Thyroid gland (tissue), 4 donors: ENCODE measurements around the gene GRK6. TPM values are rescaled to one million over a fixed set of nuclear protein-coding genes. Genes with fewer than 3 reads are reported as not detected.
A peak's percentile ranks its signal among the peaks of the same experiment; 100 is the strongest.

Source experiments
- DNase-seq, 2 donors: peaks; one replicate each; pipeline ENCODE4 v3.0.0-alpha.2; 2019
- H3K27ac ChIP-seq, 3 donors: fragments of 200-600 bp; sonication (generic); 1 replicate in 2 of 3; 2 replicates in 1 of 3; pipeline ENCODE4 v1.5.1; 2016 to 2019; ENCODE audit warnings: mild to moderate bottlenecking in 1 of 3, moderate library complexity in 1 of 3
- H3K27me3 ChIP-seq: fragments of 200-600 bp; sonication (generic); one replicate; pipeline ENCODE4 v1.5.1; 2019
- H3K36me3 ChIP-seq, 2 donors: fragments of 200-600 bp; sonication (generic); one replicate each; pipeline ENCODE4 v1.5.1; 2016 to 2019
- H3K4me1 ChIP-seq, 2 donors: fragments of 200-600 bp; sonication (generic); one replicate each; pipeline ENCODE4 v1.5.1; 2017 to 2019
- H3K4me3 ChIP-seq, 3 donors: fragments of 200-600 bp; sonication (generic); replicated peaks in 1 of 3; 1 replicate in 2 of 3; 2 replicates in 1 of 3; pipeline ENCODE4 v1.5.1; 2016; ENCODE audit warnings: mild to moderate bottlenecking in 1 of 3
- H3K9me3 ChIP-seq: fragments of 200-600 bp; sonication (generic); one replicate; pipeline ENCODE4 v1.5.1; 2017
- CTCF ChIP-seq, 6 experiments: fragments of 200-600 bp in 3 of 6; fragments of 450-650 bp in 3 of 6; sonication (generic) in 3 of 6; IDR thresholded peaks; one replicate each; pipeline ENCODE4 v1.5.1; 2016 to 2019; ENCODE audit warnings: antibody characterized with exemption in 6 of 6, mild to moderate bottlenecking in 2 of 6, inconsistent platforms in 1 of 6, moderate library complexity in 1 of 6
- POLR2A ChIP-seq, 2 donors: fragments of 450-650 bp; IDR thresholded peaks; one replicate each; pipeline ENCODE4 v1.6.1; 2017; ENCODE audit warnings: antibody characterized with exemption in 2 of 2, mild to moderate bottlenecking in 2 of 2, moderate library complexity in 1 of 2
- WGBS, 2 donors: methylation state at CpG; one replicate each; pipeline ENCODE4 v1.1.5; 2017; 5-methylcytosine and 5-hydroxymethylcytosine counted together
- intact Hi-C: fragments of 100-400 bp; cut with DNase I; formaldehyde crosslinking; loops from one replicate; pipeline ENCODE4 v1.15.1; 2023
- total RNA-seq, 4 donors: library from RNA; depleted of rRNA; stranded (reverse); fragments of >200 nt; gene quantifications; one replicate each; pipeline ENCODE4 v1.2.3, GENCODE V29; 2016

The GRK6 gene
- total RNA-seq, 4 donors from 2014 or later, result 14.0 to 27.8 (median 18.8) TPM

DNA sequence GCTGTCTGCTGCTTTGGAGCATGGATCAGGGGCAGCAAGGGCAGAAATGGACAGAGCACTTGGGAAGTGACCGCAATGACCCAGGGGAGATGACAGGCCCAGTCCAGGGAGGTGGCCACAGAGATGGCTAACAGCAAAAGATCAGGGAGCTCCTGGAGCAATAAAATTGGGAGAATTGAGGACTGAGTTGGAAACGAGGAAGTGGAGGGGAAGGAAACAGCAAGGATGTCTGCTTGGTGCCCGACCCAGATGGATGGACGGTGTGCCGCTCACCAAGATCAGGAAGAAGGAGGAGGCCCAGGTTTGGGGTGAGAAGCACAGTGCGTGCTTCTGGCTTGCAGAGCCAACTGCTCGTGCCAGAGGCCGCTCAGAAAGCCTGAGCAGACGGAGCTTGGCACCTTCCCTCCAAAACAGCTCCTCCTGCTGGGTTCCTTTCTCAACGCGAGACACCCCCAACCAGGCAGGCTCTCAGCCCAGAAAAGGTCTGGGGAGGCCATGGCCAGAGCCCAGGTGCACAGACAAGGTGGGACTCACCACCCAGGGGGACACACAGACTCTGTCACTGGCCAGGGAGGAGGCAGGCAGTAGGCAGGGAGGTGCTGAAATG, 44.0 kb upstream of the GRK6 start:
- intact Hi-C loops, result no loop called here
- no peaks in the 10 kb centered on the region for H3K4me1 ChIP-seq
- H3K27ac ChIP-seq, result no peak overlapping the region
- H3K27me3 ChIP-seq, result no peaks in the 10 kb centered on the region
- no peaks in the 10 kb centered on the region for H3K9me3 ChIP-seq
- H3K36me3 ChIP-seq, result no peaks in the 10 kb centered on the region
- DNase-seq, result peak in 1 of 2 donors; percentile 14
- 38 to 55% methylated on average over 11 of the region's 11 CpGs for WGBS, 2 donors
- no peak overlapping the region for H3K4me3 ChIP-seq
- no peak for TF ChIP-seq POLR2A (IDR thresholded peaks at IDR 0.05)
- TF ChIP-seq CTCF (IDR thresholded peaks at IDR 0.05), result peak in 1 of 6 experiments; percentile 11

DNA sequence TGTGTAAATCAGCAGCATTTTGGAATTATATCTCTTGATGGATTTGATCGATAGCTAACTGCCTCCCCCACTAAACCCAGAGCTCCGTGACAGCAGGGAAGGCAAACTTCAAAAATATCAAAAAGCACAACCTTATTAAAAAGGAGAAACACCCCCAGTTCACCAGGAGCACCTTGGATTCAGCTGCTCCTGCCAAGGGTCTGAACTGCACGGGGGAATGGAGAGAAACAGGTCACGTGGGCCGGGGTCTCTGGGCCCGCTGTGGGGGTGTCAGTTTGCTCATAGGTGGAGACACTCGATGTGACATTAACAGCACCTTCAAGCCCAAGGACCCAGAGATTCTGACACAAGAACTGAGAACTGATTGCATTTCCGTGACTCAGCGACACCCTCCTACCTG, 43.3 kb upstream of the GRK6 start:
- no peaks in the 10 kb centered on the region for H3K9me3 ChIP-seq
- H3K4me1 ChIP-seq, result peaks cover 0 to under 1% of the 10 kb centered on the region in 2 donors
- intact Hi-C loops, result no loop called here
- WGBS, 2 donors, result 89 to 91% methylated on average over 9 of the region's 9 CpGs
- no peak overlapping the region for H3K4me3 ChIP-seq
- DNase-seq, result no peak
- no peak overlapping the region for H3K27ac ChIP-seq
- H3K36me3 ChIP-seq, result no peaks in the 10 kb centered on the region
- TF ChIP-seq POLR2A (IDR thresholded peaks at IDR 0.05), result no peak
- TF ChIP-seq CTCF (IDR thresholded peaks at IDR 0.05), result no peak
- no peaks in the 10 kb centered on the region for H3K27me3 ChIP-seq

DNA sequence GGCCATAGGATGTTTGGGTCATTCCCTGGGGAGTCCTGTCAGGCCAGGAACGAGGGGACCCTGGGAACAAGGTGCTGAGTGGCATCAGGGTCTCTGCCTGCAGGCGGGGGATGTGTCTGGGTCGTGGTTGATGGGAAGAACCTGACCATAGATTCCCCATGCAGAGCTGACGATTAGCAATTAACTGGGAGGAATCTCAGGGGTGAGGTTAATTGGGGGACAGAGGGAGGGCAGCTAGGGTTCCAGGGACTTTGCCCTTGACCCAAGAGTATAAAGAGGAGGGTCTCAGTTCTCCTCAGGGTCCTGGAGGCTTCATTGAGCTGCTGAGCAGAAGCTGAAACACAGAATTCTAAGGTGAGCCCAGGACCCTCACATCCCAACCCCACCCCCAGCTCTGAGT, 42.3 kb upstream of the GRK6 start, which contains the start of gene SLC34A1:
Gene SLC34A1 (plus strand): TSS at position 301 of the 400 bp plus-strand sequence. CDS start 1,308 bp downstream, outside the sequence.
- intact Hi-C loops, result no loop called here
- no peaks in the 10 kb centered on the region for H3K36me3 ChIP-seq
- H3K27me3 ChIP-seq, result no peaks in the 10 kb centered on the region
- no peak within 1 kb of the TSS for H3K27ac ChIP-seq
- no peak for DNase-seq
- TF ChIP-seq CTCF (IDR thresholded peaks at IDR 0.05), result no peak
- TF ChIP-seq POLR2A (IDR thresholded peaks at IDR 0.05), result no peak
- H3K4me1 ChIP-seq, result peaks cover 3 to 10% of the 10 kb centered on the region in 2 donors
- H3K9me3 ChIP-seq, result no peaks in the 10 kb centered on the region
- no peak within 1 kb of the TSS for H3K4me3 ChIP-seq
- 58 to 76% methylated on average over 4 of the region's 4 CpGs for WGBS, 2 donors

DNA sequence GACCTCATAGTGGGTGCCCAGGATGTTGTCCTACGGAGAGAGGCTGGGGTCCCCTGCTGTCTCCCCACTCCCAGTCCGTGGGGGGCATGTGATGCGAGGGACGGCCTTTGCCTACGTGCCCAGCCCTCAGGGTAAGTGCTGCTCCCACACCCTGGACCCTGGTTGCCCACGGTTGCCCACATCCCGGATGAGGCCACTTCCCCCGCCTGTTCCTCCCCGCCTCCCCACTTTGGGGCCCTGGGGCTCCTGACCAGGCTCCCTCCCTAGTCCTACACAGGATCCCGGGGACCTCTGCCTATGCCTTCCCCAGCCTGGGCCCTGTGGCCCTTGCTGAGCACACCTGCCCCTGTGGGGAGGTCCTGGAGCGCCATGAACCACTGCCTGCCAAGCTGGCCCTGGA, 40.8 kb upstream of the GRK6 start:
- no peaks in the 10 kb centered on the region for H3K27me3 ChIP-seq
- 76 to 85% methylated on average over 5 to 11 of the region's 11 CpGs for WGBS, 2 donors
- intact Hi-C loops, result no loop called here
- H3K27ac ChIP-seq, result no peak overlapping the region
- peaks cover 3 to 20% of the 10 kb centered on the region in 2 donors for H3K4me1 ChIP-seq
- TF ChIP-seq CTCF (IDR thresholded peaks at IDR 0.05) (no peak), POLR2A (IDR thresholded peaks at IDR 0.05) (no peak)
- DNase-seq, result no peak
- H3K4me3 ChIP-seq, result no peak overlapping the region
- no peaks in the 10 kb centered on the region for H3K36me3 ChIP-seq
- H3K9me3 ChIP-seq, result no peaks in the 10 kb centered on the region

- intact Hi-C loops, result no loop called here
- 90 to 91% methylated on average over 6 to 8 of the region's 8 CpGs for WGBS, 2 donors
- no peak for TF ChIP-seq POLR2A (IDR thresholded peaks at IDR 0.05)
- TF ChIP-seq CTCF (IDR thresholded peaks at IDR 0.05), result no peak
- no peaks in the 10 kb centered on the region for H3K36me3 ChIP-seq
- no peak for DNase-seq
- H3K4me1 ChIP-seq, result peaks cover 3 to 20% of the 10 kb centered on the region in 2 donors
- no peak overlapping the region for H3K4me3 ChIP-seq
- H3K27ac ChIP-seq, result no peak overlapping the region
- H3K27me3 ChIP-seq, result no peaks in the 10 kb centered on the region
- H3K9me3 ChIP-seq, result no peaks in the 10 kb centered on the region
These were observed 39.9 kb upstream of the GRK6 start for GRCh38 chr5:177386542-177386941.
